A673 (cell line): Measurements from ENCODE around the gene MAPKAPK2.

Source experiments
- CTCF ChIP-seq: fragments of 300-800, 200-600 bp; sonication (generic); conservative IDR thresholded peaks from 2 replicates; pipeline ENCODE4 v1.5.1; 2017; ENCODE audit warnings: low read depth, mild to moderate bottlenecking, antibody characterized with exemption, low read length, moderate library complexity, mixed read lengths
- EZH2 ChIP-seq: fragments of 200-600 bp; sonication (generic); IDR thresholded peaks from 2 replicates; pipeline ENCODE4 v1.6.1; 2017; ENCODE audit warnings: borderline replicate concordance, low read depth, mild to moderate bottlenecking, mixed read lengths, antibody characterized with exemption, low read length; ENCODE audit not compliant: poor library complexity, severe bottlenecking

GRCh38 chr1:206668351-206668750 is 16.4 kb upstream of the MAPKAPK2 start:
- TF ChIP-seq CTCF (no peak), EZH2 (no peak)
